Activated CD8-positive, alpha-beta T cell treated with anti-CD3 and anti-CD28 coated beads for 36 hours (primary cell): ENCODE measurements around the gene GRIN2B. TPM values are rescaled to one million over a fixed set of nuclear protein-coding genes. Genes with fewer than 3 reads are reported as not detected.

Source experiments
- ATAC-seq: fragments of 200-7000 bp; cut with Tn5 transposase; one replicate; pipeline ENCODE4 v1.10.0; 2021; ENCODE audit warnings: mild to moderate bottlenecking, moderate library complexity
- CTCF ChIA-PET: fragments of 350-600 bp; sonication (Branson Sonifier 250); formaldehyde crosslinking; loops from one replicate; lab custom pipeline; 2021; ENCODE audit warnings: antibody characterized with exemption; lab: Charles Lee
- POLR2A ChIA-PET: fragments of 350-600 bp; sonication (Branson Sonifier 250); formaldehyde crosslinking; loops from one replicate; lab custom pipeline; 2021; ENCODE audit warnings: antibody characterized with exemption; lab: Charles Lee
- DNase-seq: peaks from one replicate; pipeline ENCODE4 v3.0.0-alpha.2; 2020
- H3K27ac Mint-ChIP-seq: one replicate; pipeline ENCODE4 v1.8.0; 2021; ENCODE audit warnings: mild to moderate bottlenecking, mixed read lengths
- H3K27me3 Mint-ChIP-seq: one replicate; pipeline ENCODE4 v1.8.0; 2021; ENCODE audit warnings: mixed read lengths
- H3K36me3 Mint-ChIP-seq: one replicate; pipeline ENCODE4 v1.8.0; 2021; ENCODE audit warnings: low read depth, mixed read lengths
- H3K4me1 Mint-ChIP-seq: one replicate; pipeline ENCODE4 v1.8.0; 2021; ENCODE audit warnings: low read depth, mixed read lengths
- H3K4me3 Mint-ChIP-seq: one replicate; pipeline ENCODE4 v1.8.0; 2021; ENCODE audit warnings: mild to moderate bottlenecking, moderate library complexity, mixed read lengths
- H3K9me3 Mint-ChIP-seq: one replicate; pipeline ENCODE4 v1.8.0; 2021; ENCODE audit warnings: mixed read lengths
- CTCF ChIP-seq: fragments of 200-600 bp; IDR thresholded peaks from one replicate; pipeline ENCODE4 v1.8.0; 2022; ENCODE audit warnings: antibody characterized with exemption, mild to moderate bottlenecking
- intact Hi-C: fragments of 100-400 bp; cut with micrococcal nuclease; formaldehyde crosslinking; loops from one replicate; pipeline ENCODE4 v1.10.0; 2022
- total RNA-seq, 2 experiments: library from RNA; stranded (reverse); gene quantifications; one replicate each; pipeline ENCODE4 v1.2.3, GENCODE V29; 2021

The GRIN2B gene
- total RNA-seq, 2 experiments from 2014 or later, result not detected

- no peak for ATAC-seq
- H3K36me3 Mint-ChIP-seq, result no peaks in the 10 kb centered on the region
- CTCF ChIA-PET, result interaction anchor here (1.1 kb wide), 1 partner anchor 8 kb away, joined by 3 read pairs; no protein-coding TSS in a partner anchor
- peaks cover 2% of the 10 kb centered on the region for H3K9me3 Mint-ChIP-seq
- H3K4me3 Mint-ChIP-seq, result no peak overlapping the region
- intact Hi-C loops, result no loop called here
- H3K27me3 Mint-ChIP-seq, result peaks cover 18% of the 10 kb centered on the region
- POLR2A ChIA-PET, result no interaction called here
- no peaks in the 10 kb centered on the region for H3K4me1 Mint-ChIP-seq
- TF ChIP-seq CTCF, result no peak
- H3K27ac Mint-ChIP-seq, result no peak overlapping the region
- no peak for DNase-seq
These were observed 38.6 kb downstream of the GRIN2B start for GRCh38 chr12:13942826-13943225.

- peaks cover 18% of the 10 kb centered on the region for H3K27me3 Mint-ChIP-seq
- intact Hi-C loops, result no loop called here
- no peaks in the 10 kb centered on the region for H3K4me1 Mint-ChIP-seq
- no peak overlapping the region for H3K4me3 Mint-ChIP-seq
- H3K36me3 Mint-ChIP-seq, result no peaks in the 10 kb centered on the region
- no peak for ATAC-seq
- POLR2A ChIA-PET, result no interaction called here
- DNase-seq, result peak; percentile 32
- no peak for TF ChIP-seq CTCF
- no peak overlapping the region for H3K27ac Mint-ChIP-seq
- CTCF ChIA-PET, result interaction anchor here (1.1 to 1.8 kb wide), 2 partner anchors 9 to 686 kb away, joined by 3 to 7 read pairs; no protein-coding TSS in a partner anchor
- H3K9me3 Mint-ChIP-seq, result peaks cover 7% of the 10 kb centered on the region
These were observed 39.8 kb downstream of the GRIN2B start for GRCh38 chr12:13941258-13942249.

GRCh38 chr12:13940335-13940865, 41.0 kb downstream of the GRIN2B start:
- Mint-ChIP-seq H3K27me3 (peaks cover 18% of the 10 kb centered on the region), H3K4me3 (no peak overlapping the region), H3K9me3 (peaks cover 7% of the 10 kb centered on the region), H3K4me1 (no peaks in the 10 kb centered on the region), H3K27ac (no peak overlapping the region), H3K36me3 (no peaks in the 10 kb centered on the region)
- POLR2A ChIA-PET, result no interaction called here
- no peak for TF ChIP-seq CTCF
- ATAC-seq (no peak), DNase-seq (no peak)
- intact Hi-C loops, result no loop called here
- CTCF ChIA-PET, result interaction anchor here (1.8 kb wide), 1 partner anchor 685 kb away, joined by 7 read pairs; no protein-coding TSS in a partner anchor

- TF ChIP-seq CTCF, result no peak
- peaks cover 8% of the 10 kb centered on the region for H3K27me3 Mint-ChIP-seq
- no peak overlapping the region for H3K27ac Mint-ChIP-seq
- ChIA-PET POLR2A (no interaction called here), CTCF (no interaction called here)
- DNase-seq (no peak), ATAC-seq (no peak)
- H3K4me1 Mint-ChIP-seq, result no peaks in the 10 kb centered on the region
- H3K4me3 Mint-ChIP-seq, result no peak overlapping the region
- no peaks in the 10 kb centered on the region for H3K36me3 Mint-ChIP-seq
- intact Hi-C loops, result no loop called here
- H3K9me3 Mint-ChIP-seq, result peaks cover 7% of the 10 kb centered on the region
These were observed 43.7 kb downstream of the GRIN2B start for GRCh38 chr12:13937735-13938134.

GRCh38 chr12:13935169-13935568, 46.2 kb downstream of the GRIN2B start:
- intact Hi-C loops, result no loop called here
- H3K27me3 Mint-ChIP-seq, result no peaks in the 10 kb centered on the region
- no peak overlapping the region for H3K4me3 Mint-ChIP-seq
- H3K27ac Mint-ChIP-seq, result no peak overlapping the region
- CTCF ChIA-PET, result no interaction called here
- no peaks in the 10 kb centered on the region for H3K4me1 Mint-ChIP-seq
- H3K36me3 Mint-ChIP-seq, result no peaks in the 10 kb centered on the region
- DNase-seq, result no peak
- peaks cover 7% of the 10 kb centered on the region for H3K9me3 Mint-ChIP-seq
- ATAC-seq, result no peak
- POLR2A ChIA-PET, result no interaction called here
- no peak for TF ChIP-seq CTCF
